HEK293T (cell line): Measurements from ENCODE around the gene SCMH1.
A peak's percentile ranks its signal among the peaks of the same experiment; 100 is the strongest.

Experiments used
- CTCF ChIA-PET: fragments of 350-600 bp; formaldehyde crosslinking; extraction: SDS; loops from one replicate; lab custom pipeline; 2021; ENCODE audit warnings: antibody characterized with exemption, inconsistent platforms; lab: Yijun Ruan, JAX
- POLR2A ChIA-PET: fragments of 350-600 bp; formaldehyde crosslinking; extraction: SDS; loops from one replicate; lab custom pipeline; 2020; ENCODE audit warnings: antibody characterized with exemption, inconsistent platforms; lab: Yijun Ruan, JAX
- DNase-seq: peaks from one replicate; pipeline ENCODE4 v3.0.0; 2012; ENCODE audit warnings: mixed read lengths; ENCODE audit errors: extremely low spot score
- ARNT ChIP-seq: fragments of 450-650 bp; IDR thresholded peaks from 2 replicates; pipeline ENCODE4 v1.6.1; 2017; ENCODE audit warnings: mild to moderate bottlenecking
- BHLHE40 ChIP-seq: fragments of 450-650 bp; IDR thresholded peaks from 2 replicates; pipeline ENCODE4 v1.6.1; 2016; ENCODE audit warnings: mild to moderate bottlenecking, moderate library complexity, borderline replicate concordance
- CTBP1 ChIP-seq: fragments of 450-650 bp; IDR thresholded peaks from 2 replicates; pipeline ENCODE4 v1.6.1; 2016; ENCODE audit warnings: borderline replicate concordance
- ELF4 ChIP-seq: fragments of 450-650 bp; IDR thresholded peaks from 2 replicates; pipeline ENCODE4 v1.6.1; 2017; ENCODE audit warnings: antibody characterized with exemption
- FOXA1 ChIP-seq: fragments of 450-650 bp; IDR thresholded peaks from 2 replicates; pipeline ENCODE4 v1.6.1; 2016; ENCODE audit warnings: mild to moderate bottlenecking
- FOXK2 ChIP-seq: fragments of 450-650 bp; IDR thresholded peaks from 2 replicates; pipeline ENCODE4 v1.6.1; 2016; ENCODE audit warnings: mild to moderate bottlenecking
- FOXM1 ChIP-seq: fragments of 450-650 bp; IDR thresholded peaks from 2 replicates; pipeline ENCODE4 v1.6.1; 2017; ENCODE audit warnings: mild to moderate bottlenecking, borderline replicate concordance
- HDGF ChIP-seq: fragments of 450-650 bp; IDR thresholded peaks from 2 replicates; pipeline ENCODE4 v1.6.1; 2017; ENCODE audit warnings: antibody characterized with exemption, borderline replicate concordance
- L3MBTL2 ChIP-seq: fragments of 450-650 bp; conservative IDR thresholded peaks from 2 replicates; pipeline ENCODE4 v1.6.1; 2016; ENCODE audit warnings: mild to moderate bottlenecking
- LEF1 ChIP-seq: fragments of 450-650 bp; IDR thresholded peaks from 2 replicates; pipeline ENCODE4 v1.6.1; 2017; ENCODE audit warnings: mild to moderate bottlenecking, borderline replicate concordance
- NFRKB ChIP-seq: fragments of 450-650 bp; IDR thresholded peaks from 2 replicates; pipeline ENCODE4 v1.6.1; 2016; ENCODE audit warnings: mild to moderate bottlenecking, moderate library complexity
- SP1 ChIP-seq: fragments of 450-650 bp; IDR thresholded peaks from 2 replicates; pipeline ENCODE4 v1.6.1; 2017
- SUZ12 ChIP-seq: fragments of 450-650 bp; IDR thresholded peaks from 2 replicates; pipeline ENCODE4 v1.6.1; 2016; ENCODE audit warnings: mild to moderate bottlenecking
- TARDBP ChIP-seq: fragments of 450-650 bp; IDR thresholded peaks from 2 replicates; pipeline ENCODE4 v1.6.1; 2016
- ZNF384 ChIP-seq: fragments of 450-650 bp; IDR thresholded peaks from 2 replicates; pipeline ENCODE4 v1.6.1; 2016
- TF ChIP-seq, protein P1 (sequence below): fragments of 450-650 bp; IDR thresholded peaks from 2 replicates; pipeline ENCODE4 v1.6.1; 2016

Gene SCMH1

DNA sequence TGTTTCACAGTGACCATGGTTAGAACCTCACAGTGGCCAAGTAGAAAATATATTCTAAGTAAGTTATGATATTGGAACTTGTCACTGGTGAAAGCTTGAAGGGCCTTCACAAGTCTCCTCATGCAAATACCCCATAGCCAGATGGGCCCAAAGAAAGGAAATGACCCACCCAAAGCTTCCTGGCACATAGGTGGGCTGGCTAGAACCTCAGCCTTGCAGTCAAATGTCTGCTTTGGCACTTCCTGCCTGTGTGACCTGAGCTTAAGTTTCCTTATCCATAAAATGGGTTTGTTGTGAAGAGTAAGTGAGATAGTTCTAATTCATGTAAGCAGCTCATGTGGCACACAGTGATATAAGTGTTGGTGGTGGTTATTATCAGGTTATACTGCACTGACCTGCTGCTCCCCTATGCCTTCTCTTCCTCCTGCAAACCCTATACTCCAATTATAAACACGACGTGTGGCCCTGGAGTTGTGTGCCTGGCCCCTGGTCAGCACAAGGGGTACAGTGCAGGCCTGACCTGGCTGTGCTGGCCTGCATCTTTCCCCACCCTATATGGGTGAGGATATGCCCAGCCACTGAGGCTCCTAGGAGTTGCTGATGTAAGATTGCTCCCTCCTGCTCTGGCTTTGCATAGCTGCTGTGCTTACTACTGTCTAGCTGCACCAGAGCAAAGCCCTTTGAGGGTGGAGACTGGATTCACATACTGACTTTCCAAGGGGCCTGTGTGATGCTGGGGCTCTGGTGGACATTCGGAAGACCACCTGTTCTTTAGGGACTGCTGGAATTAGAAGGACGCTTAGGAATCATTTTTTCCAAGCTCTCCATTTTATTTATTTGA, 215.9 kb downstream of the SCMH1 start:
- DNase-seq = no peak
- ChIA-PET CTCF (no interaction called here), POLR2A (no interaction called here)
- TF ChIP-seq L3MBTL2 (no peak), BHLHE40 (no peak), TARDBP (no peak), NFRKB (no peak), FOXK2 (no peak)

DNA sequence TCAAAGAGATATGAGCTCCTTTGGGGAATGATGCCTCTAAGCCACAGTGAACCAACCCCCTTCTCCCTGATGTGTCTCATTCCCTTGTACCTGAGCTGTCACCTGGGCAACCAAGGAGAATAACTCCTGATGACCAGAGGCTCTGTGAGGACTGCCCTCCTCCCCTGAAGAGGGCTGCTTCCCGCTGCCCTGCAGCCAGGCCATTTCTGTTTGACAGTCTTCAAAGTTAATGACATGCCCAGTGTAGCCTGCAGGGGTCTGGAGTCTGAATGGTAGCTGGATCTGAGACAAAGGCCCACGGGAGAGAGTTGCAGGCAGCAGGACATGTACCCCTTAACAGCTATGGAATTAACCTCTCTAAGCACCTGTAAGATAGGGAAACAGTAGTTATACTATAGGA, 217.2 kb downstream of the SCMH1 start:
- CTCF ChIA-PET = interaction anchor here (0.6 kb wide), 1 partner anchor 120 kb away, joined by 3 read pairs; no protein-coding TSS in a partner anchor
- POLR2A ChIA-PET = no interaction called here
- TF ChIP-seq HDGF (no peak), BHLHE40 (no peak), SP1 (no peak), CTBP1 (no peak), FOXK2 (no peak), ARNT (no peak), LEF1 (no peak), TARDBP (no peak), ELF4 (no peak), ZNF384 (no peak), FOXA1 (no peak), NFRKB (no peak), FOXM1 (no peak), SUZ12 (no peak), L3MBTL2 (no peak)
- TF ChIP-seq, protein P1, sequence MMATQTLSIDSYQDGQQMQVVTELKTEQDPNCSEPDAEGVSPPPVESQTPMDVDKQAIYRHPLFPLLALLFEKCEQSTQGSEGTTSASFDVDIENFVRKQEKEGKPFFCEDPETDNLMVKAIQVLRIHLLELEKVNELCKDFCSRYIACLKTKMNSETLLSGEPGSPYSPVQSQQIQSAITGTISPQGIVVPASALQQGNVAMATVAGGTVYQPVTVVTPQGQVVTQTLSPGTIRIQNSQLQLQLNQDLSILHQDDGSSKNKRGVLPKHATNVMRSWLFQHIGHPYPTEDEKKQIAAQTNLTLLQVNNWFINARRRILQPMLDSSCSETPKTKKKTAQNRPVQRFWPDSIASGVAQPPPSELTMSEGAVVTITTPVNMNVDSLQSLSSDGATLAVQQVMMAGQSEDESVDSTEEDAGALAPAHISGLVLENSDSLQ = no peak
- DNase-seq = no peak

DNA sequence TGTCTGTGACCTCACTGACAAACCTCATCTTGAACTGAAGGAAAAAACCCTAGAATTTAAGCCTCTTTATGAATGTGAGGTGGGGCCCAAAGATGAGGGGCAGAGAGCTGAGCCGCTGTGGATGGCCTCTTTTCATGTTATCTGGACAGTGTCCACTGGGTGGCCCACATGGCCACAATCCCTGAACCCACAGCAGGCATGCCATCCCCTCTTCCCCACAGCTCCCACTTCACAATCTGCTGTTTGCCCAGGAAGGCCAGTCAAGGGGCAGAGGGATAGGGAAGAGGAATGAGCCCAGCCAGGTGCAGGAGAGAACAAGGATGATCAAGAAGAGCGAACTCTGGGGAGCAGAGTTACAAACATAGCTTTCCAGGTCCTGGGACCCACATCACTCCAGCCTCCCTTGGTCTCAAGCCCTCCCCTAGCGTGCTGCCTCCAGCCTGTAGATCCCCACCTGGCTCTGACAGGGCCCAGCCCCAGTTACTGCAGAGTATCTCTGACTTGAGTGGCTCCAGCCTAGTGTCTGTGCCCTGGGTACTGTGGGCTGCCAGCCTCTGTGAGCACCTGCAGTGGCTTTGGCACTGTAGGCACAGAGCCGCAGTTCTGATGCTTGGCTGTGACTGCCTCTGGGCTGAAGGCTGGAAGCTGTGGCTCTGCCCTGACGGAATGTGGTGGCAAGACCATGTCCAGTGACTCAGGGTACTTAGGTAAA, 218.7 kb downstream of the SCMH1 start:
- ChIA-PET POLR2A (interaction anchor here (0.9 kb wide), 1 partner anchor 44 kb away, joined by 4 read pairs; the partner anchor contains the start of gene CTPS1), CTCF (interaction anchor here (0.7 to 1.0 kb wide), 2 partner anchors 11 to 73 kb away, joined by 3 to 4 read pairs; no protein-coding TSS in a partner anchor)
- TF ChIP-seq NFRKB = no peak
- no peak for TF ChIP-seq CTBP1
- TF ChIP-seq SP1 = no peak
- peak; percentile 52 for DNase-seq

DNA sequence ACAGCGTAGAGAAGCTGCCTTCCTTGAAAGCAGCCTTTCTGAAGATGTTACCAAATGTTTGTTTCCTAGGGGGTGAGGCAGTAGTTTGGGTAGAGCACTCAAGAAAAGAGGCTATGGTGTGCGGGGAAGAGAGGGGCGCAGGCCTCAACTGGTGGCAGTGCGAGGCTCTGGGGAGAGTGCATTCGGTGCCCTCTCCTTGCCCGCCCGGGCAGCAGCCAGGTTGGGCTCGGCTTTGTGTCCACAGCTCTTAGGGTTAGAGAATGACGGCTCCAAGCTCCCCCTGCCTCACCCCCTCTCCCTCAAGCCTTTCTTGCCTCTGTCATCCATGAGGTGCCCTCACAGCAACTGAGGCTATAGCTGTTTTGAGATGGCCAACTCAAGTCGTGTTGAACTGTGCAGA, 219.7 kb downstream of the SCMH1 start:
- DNase-seq = no peak
- no peak for TF ChIP-seq CTBP1
- no peak for TF ChIP-seq ZNF384
- no peak for TF ChIP-seq L3MBTL2
- no peak for TF ChIP-seq ARNT
- TF ChIP-seq, protein P1 = no peak
- TF ChIP-seq ELF4 = no peak
- TF ChIP-seq TARDBP = no peak
- no peak for TF ChIP-seq FOXM1
- TF ChIP-seq BHLHE40 = no peak
- TF ChIP-seq LEF1 = no peak
- TF ChIP-seq SUZ12 = no peak
- no peak for TF ChIP-seq FOXK2
- TF ChIP-seq SP1 = no peak
- no peak for TF ChIP-seq NFRKB
- TF ChIP-seq FOXA1 = no peak
- TF ChIP-seq HDGF = no peak
- ChIA-PET POLR2A (interaction anchor here (1.4 kb wide), 1 partner anchor 18 kb away, joined by 4 read pairs; no protein-coding TSS in a partner anchor), CTCF (interaction anchor here (1.0 kb wide), 1 partner anchor 10 kb away, joined by 4 read pairs; no protein-coding TSS in a partner anchor)

DNA sequence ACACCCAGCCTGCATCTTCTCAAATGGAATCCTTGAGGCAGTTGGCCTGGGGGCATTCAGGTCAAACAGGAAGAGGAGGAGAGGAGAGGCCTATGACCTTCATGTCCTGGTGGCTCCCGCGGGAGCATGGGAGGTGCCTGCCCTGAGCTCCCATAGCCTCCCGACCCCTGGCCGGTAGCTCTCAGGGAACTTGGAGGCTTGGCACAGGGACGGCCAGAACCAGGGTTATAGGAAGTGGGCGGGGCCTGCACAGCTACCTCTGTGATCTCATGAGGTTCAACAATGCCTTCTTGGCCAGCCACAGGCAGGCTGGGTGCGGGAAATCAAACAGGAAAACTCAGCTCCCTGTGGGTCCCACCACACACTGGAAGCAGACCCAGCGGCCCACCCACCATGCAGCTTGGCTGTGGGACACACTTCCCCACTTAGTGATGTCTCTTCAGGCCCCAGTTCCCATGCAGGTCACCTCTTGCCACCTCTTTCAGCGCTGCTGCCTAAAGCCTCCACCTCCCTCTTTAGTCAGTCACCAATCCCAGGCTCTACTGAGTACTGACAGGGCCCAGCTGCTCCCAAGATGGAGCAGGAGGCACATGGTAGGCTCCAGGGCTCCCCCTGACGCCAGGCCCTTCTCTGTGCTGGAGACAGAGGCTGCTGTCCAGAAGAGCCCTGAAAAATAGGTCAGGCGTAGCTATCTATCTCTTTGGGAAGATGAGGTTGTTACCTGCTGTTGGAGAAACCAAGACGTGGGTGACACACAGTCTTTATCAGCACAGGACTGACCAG, 220.4 kb downstream of the SCMH1 start, which contains the start of gene SLFNL1:
TSS of gene SLFNL1 (minus strand) at position 200 of the 783 bp plus-strand sequence. CDS start 1,065 bp downstream, outside the sequence.
- DNase-seq = no peak
- POLR2A ChIA-PET = interaction anchor here (1.4 to 2.8 kb wide), 2 partner anchors 17 to 42 kb away, joined by 4 to 10 read pairs; partner anchors contain the start of gene CTPS1
- CTCF ChIA-PET = interaction anchor here (0.6 kb wide), 1 partner anchor 476 kb away, joined by 3 read pairs; no protein-coding TSS in a partner anchor
- TF ChIP-seq, protein P1 = no peak
- TF ChIP-seq CTBP1 (no peak), L3MBTL2 (no peak), BHLHE40 (no peak), ZNF384 (no peak), SP1 (no peak), FOXA1 (no peak), ELF4 (no peak), TARDBP (no peak), FOXK2 (no peak), HDGF (no peak), LEF1 (no peak), FOXM1 (no peak), ARNT (no peak)
